Activated CD8-positive, alpha-beta memory T cell treated with anti-CD3 and anti-CD28 coated beads for 1 hour (primary cell): ENCODE results near the gene RCC2.

ENCODE experiments used
- DNase-seq, 2 donors: peaks; one replicate each; pipeline ENCODE4 v3.0.0-alpha.2; 2020; ENCODE audit warnings: low read depth in 1 of 2; ENCODE audit errors: extremely low read depth in 1 of 2

The RCC2 gene

GRCh38 chr1:17447501-17447992 lies 8.1 kb upstream of the RCC2 start:
- no peak for DNase-seq

GRCh38 chr1:17442841-17443240 lies 3.4 kb upstream of the RCC2 start:
- no peak for DNase-seq

GRCh38 chr1:17441993-17442357 lies 2.5 kb upstream of the RCC2 start:
- no peak for DNase-seq

- no peak for DNase-seq
These were observed 2.0 kb upstream of the RCC2 start for GRCh38 chr1:17441265-17441992.

- DNase-seq, result no peak
These were observed 1.3 kb upstream of the RCC2 start for GRCh38 chr1:17440827-17441168.

- DNase-seq, result no peak
These were observed 773 bp upstream of the RCC2 start for GRCh38 chr1:17440074-17440826.

GRCh38 chr1:17438318-17439249 lies 893 bp downstream of the RCC2 start:
- DNase-seq, result peak in 1 of 2 donors; percentile 47

- DNase-seq, result peak in 1 of 2 donors; percentile 36
These were observed 1.7 kb downstream of the RCC2 start for GRCh38 chr1:17437580-17438317.

GRCh38 chr1:17437260-17437579 lies 2.3 kb downstream of the RCC2 start:
- DNase-seq, result no peak

GRCh38 chr1:17436380-17437174 lies 2.9 kb downstream of the RCC2 start:
- DNase-seq, result no peak

GRCh38 chr1:17434601-17435000 lies 4.9 kb downstream of the RCC2 start:
- no peak for DNase-seq

- DNase-seq, result no peak
These were observed 5.5 kb downstream of the RCC2 start for GRCh38 chr1:17434016-17434415.

GRCh38 chr1:17433261-17433660 lies 6.2 kb downstream of the RCC2 start:
- DNase-seq, result no peak

GRCh38 chr1:17432412-17432811 lies 7.1 kb downstream of the RCC2 start:
- no peak for DNase-seq

- no peak for DNase-seq
These were observed 10.3 kb downstream of the RCC2 start for GRCh38 chr1:17429183-17429582.

GRCh38 chr1:17427696-17428660 lies 11.5 kb downstream of the RCC2 start:
- DNase-seq, result no peak

- DNase-seq, result no peak
These were observed 13.5 kb downstream of the RCC2 start for GRCh38 chr1:17425806-17426600.

- DNase-seq, result no peak
These were observed 15.7 kb downstream of the RCC2 start for GRCh38 chr1:17423781-17424245.
